AG09319 (cell line): ENCODE measurements around the gene IL13.

Source experiments
- DNase-seq: peaks from one replicate; pipeline ENCODE4 v3.0.0-alpha.2; 2010; ENCODE audit warnings: low read depth; ENCODE audit errors: extremely low read depth
- TF ChIP-seq, protein P1 (sequence below): IDR thresholded peaks from 2 replicates; pipeline ENCODE4 v1.5.1; 2011; ENCODE audit warnings: low read depth, mild to moderate bottlenecking, inconsistent platforms, low read length, moderate library complexity

The IL13 gene

DNA sequence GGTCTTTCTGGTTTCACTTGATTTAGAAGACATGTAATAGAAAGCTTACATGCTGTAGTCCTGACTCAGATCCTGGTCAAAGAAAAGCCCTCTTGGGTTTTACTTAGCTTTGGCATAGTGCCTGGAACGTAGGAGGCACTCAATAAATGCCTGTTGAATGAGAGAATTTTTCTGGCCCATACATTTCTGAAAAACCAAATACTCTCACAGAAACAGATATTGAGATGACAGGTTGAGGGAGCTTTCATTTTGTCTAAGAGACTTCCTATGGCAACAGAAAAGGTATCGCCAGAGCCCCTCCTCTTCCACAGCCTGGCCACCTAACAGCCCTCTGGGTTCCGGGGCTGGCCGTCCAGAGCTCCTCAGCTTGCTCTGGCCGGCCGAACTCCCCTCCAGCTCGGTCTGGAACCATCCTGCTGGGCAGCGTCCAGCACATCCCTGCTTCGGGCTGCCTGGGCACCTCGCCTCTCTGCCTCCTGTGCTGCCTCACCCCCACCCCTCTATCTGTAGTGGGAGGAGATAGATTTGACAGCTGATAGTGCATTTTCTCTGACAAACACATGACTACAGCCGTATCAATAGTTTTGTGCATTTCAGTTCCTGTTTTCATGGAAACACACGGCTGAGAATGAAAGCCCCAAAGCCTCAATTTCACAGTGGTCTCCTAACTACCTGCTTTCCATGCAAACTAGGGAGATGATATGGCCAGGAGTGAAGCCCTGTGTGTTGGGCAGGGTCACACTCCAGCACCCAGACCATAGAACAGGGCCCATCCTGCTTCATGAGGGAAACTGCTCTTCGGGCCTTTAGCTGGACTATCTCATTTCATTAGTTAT lies 16.9 kb downstream of the IL13 start:
- TF ChIP-seq, protein P1, sequence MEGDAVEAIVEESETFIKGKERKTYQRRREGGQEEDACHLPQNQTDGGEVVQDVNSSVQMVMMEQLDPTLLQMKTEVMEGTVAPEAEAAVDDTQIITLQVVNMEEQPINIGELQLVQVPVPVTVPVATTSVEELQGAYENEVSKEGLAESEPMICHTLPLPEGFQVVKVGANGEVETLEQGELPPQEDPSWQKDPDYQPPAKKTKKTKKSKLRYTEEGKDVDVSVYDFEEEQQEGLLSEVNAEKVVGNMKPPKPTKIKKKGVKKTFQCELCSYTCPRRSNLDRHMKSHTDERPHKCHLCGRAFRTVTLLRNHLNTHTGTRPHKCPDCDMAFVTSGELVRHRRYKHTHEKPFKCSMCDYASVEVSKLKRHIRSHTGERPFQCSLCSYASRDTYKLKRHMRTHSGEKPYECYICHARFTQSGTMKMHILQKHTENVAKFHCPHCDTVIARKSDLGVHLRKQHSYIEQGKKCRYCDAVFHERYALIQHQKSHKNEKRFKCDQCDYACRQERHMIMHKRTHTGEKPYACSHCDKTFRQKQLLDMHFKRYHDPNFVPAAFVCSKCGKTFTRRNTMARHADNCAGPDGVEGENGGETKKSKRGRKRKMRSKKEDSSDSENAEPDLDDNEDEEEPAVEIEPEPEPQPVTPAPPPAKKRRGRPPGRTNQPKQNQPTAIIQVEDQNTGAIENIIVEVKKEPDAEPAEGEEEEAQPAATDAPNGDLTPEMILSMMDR, result no peak
- peak; percentile 81 for DNase-seq

DNA sequence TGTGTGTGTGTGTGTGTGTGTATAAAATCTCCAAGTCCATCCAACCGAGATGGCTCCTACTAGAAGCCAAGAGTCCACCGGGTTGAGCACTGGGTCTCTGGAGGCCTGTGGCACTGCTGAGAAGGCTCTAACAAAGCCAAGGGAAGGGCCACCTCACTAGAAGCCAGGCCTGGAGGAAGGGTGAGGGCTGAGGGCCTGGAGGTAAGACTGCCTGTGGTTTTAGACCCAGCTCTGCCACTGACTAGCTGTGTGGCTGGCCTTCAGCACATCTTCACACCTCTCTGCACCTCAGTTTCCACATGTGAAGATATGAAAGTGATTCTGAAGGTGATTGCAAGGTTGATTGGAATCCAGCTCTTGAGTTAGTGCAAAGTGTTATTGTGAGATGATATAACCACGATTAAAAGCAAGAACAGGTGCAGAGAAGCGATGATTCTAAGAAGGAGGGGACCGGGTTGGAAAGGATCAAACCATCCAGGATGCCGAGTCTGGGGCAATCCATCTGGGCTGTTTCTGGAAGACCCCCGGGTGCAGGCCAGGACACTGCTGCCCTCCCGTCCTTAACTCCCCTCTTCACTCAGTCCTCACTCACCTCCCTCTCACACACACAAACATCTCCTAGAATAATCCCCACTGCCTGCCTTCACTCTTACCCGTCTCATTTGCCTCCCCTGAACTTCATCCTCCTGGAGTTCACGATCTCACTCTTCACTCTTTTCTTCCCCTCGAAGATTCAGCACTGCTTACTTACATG lies 18.1 kb downstream of the IL13 start:
- no peak for DNase-seq
- TF ChIP-seq, protein P1, result no peak

- DNase-seq, result peak; percentile 46
- TF ChIP-seq, protein P1, result peak; percentile 28
Observed at GRCh38 chr5:132677191-132677590, 19.2 kb downstream of the IL13 start.

DNA sequence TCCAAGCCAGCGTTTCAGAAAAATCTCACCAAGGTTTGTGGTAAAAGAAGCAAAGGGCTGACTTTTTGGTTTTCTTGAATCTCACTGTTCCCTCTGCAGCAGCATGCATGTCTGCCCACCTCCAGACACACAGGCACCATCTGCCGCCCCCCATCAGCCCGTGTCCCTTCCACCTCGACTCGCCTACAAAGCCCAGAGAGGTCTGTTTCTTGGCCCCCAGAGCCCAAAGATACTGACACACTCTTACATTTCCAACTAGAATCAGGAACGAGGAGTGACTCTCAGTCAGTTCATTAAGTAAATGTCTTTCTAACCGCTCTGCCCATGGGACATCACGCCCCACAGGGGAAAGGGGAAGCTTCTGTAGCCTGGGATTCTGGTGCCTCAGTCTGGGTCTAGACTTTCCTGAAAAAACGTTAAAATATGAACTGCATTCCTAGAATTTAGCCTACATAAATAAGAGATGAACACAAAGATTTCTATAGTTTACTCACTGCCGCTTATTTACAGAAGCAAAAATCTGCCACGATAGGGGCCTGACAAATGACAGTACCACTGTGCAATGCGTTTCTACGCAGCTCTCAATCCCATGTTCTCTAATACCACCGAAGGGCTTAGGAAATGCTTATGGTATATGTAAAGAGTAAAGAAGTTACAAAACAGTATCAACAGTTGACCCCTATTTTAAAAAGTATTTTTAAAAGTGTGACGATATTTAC lies 19.9 kb downstream of the IL13 start:
- no peak for DNase-seq
- TF ChIP-seq, protein P1, result no peak

GRCh38 chr5:132678735-132679134 lies 20.8 kb downstream of the IL13 start:
- no peak for DNase-seq

DNA sequence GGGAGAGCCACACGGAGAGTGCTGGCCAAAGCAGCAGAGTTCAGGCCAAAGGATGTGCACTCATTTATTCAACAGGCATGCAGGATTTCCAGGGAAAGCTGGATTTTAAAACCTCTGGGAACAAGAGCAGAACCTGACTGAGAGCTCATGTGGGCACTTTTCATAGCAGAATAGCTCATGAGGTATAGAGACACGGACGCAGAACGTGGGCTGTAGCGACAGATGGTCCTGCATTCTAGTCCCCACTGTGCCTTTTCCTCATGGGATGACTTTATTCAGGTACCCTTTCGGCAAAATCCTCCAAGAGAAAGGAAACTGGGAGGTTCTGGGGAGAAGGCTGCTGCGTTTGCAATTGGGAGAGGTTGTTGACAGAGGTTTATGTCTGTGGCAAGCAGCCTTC lies 21.2 kb downstream of the IL13 start:
- DNase-seq, result no peak
- TF ChIP-seq, protein P1, result no peak

More at GRCh38 chr5:132678735-132679134, 20.8 kb downstream of the IL13 start:
- TF ChIP-seq, protein P1, result no peak
